NCI-H1105 (cell line): ENCODE data around the gene RPP25.

Source experiments
- DNase-seq: peaks from one replicate; lab custom pipeline; 2025; lab: John Stamatoyannopoulos, UW

RPP25 gene, protein sequence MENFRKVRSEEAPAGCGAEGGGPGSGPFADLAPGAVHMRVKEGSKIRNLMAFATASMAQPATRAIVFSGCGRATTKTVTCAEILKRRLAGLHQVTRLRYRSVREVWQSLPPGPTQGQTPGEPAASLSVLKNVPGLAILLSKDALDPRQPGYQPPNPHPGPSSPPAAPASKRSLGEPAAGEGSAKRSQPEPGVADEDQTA

DNA sequence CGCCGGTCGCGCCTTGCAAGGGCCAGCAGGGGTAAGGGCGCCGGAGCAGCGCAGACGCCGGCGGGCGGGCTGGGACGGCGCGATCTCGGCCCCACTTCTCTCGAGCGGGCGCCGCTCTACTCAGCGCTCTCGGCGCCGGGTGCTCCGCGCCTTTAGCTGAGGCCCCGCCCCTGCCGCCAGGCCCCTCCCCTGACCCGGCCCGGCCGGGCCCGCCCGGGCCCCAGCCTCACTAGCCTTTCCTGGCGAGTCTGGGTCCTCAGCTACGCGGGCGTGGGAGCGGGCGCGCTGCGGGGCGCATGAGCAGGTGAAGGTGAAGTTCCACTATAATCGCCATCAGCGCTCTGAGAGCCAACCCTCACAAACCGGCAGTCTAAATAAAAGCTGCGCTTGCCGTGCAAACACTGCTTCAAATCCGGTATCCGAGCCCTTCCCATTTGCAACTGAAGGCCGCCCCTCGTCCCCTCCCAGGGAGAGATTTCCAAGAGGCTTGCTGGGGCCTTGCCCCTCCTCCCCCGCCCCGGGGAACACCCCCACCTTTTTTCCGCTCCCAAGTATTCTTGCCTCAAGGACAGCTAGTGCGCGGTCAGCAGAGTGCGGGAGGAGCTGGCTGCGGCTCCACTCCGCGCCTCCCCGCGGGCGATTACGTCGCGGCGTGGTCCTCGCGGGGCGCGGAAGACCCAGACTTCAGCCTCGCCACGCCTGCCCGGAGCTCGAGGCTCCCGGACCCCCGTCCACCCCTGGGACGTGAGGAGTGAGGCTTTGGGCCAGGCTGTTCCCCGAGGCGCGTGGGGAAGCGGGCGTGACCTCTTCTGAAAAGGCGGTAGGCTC lies at the start of gene RPP25:
TSS of gene RPP25 (minus strand) at position 125 of the 828 bp plus-strand sequence. CDS start 189 bp downstream, outside the sequence.
- DNase-seq, result peak; percentile 25

DNA sequence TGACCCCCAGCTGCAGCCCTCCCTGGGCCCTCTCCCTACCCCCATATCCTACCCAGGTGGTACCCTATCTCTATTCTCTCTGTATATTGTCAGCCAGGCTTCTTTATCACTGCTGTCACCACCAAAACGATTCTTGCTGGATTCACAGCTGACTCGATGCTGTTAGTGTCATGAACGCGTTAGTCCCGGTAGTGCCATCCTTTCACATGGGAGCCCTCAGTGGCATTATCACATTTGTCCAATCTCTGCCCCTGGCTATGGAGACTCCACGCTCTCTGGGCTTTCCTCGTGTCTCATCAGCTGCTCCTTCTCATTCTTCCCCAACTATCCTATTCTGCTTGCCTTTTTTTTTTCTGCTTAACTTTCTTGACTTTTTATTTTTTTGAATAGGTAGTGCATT lies 45.8 kb upstream of the RPP25 start:
- no peak for DNase-seq

DNA sequence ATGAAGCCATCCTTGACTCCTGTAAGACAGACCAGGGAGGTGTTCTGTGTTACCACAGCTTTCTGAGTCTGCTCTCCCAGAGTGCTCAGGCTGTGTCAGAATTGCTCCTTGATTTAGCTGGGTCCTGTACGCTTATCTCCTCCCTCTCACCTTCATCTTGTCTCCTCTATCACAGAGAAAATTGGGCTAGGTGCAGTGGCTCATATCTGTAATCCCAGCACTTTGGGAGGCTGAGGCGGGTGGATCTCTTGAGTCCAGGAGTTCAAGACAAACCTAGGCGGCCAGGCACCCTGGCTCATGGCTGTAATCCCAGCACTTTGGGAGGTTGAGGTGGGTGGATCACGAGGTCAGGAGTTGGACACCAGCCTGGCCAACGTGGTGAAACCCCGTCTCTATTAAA lies 44.7 kb upstream of the RPP25 start:
- no peak for DNase-seq

DNA sequence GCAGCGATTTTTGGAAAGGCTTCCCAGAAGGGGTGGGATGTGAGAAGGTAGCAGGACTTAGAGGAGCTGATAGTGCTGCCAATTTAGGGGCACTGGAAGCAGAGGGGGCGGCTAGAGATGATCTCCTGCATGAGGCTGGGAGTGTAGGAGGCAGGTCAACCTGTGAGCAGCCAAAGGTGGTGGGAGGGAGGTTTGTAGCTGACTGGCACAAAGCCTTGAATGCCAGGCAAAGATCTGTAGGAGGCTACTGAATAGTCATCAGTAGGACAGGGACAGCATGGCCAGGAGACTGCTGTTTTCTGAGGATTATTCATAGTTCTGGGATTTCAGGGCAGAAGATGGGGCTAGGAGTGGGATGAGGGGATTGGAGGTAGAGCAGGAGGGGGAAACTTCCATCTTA lies 41.0 kb upstream of the RPP25 start:
- no peak for DNase-seq

DNA sequence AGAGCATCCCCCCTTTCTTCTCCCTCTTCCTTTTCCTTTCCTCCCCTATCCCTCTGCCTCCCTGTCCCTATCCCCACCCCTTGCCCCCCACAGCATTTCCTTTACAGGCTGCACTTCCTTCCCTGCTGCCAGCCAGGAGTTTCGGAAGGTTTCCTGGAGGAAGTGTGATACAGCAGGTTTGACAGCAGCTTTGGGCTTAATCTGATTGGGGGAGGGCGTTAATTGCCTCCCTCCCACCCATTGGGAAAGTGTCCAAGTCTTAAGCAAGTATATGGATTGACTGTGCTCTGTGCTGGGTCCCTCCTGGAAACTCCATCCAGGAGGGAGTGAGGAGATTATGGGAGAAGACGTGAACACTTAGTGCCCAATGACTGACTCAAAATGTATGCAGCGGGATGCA lies 40.6 kb upstream of the RPP25 start:
- DNase-seq, result no peak

DNA sequence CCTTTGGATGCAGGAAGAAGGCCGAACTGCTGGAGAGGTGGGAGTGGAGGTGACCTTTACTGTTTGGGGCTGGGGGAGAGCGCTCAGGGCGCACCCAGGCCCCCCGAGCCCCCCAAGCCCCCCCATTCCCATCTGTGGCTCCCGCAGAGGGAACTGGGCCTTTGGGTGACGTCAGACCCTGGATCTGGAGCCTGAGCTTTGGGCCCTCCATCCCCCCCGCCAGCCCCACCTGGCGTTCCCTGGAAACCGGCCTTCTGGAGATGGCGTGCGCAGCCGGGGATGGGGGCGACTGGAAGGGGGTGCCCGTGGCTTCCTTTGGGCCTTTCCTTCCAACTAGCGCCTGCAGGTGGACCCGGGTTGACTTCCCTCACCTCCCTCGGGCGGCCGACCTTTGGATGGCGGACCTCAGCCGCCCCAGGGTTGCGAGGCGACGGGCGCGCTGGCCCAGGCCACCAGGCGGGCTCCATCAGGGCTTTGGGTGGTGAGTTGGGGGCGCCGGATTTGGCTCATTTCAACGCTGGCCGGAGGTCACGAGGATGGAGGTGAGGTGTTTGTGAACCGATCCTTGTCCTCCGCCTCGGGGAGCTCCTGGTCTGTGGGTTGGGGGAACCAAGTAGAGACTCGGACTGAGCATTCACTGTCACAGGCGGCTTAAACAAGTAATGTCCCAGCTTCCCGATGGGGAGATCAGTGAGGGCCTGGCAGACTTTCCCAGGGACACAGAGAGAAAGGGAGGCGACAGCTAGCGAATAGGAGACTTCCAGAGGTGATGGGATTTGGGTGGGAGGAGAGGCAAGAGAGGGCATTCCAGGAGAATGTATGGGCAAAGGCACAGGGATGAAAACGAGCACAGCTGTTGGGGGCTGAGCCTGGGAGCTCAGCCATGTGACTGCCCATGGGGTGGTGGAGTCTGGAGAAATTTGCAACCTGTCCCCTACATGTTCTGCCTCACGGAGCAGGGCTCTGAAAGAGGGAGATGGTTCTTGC lies 39.5 kb upstream of the RPP25 start:
- DNase-seq, result peak; percentile 51

DNA sequence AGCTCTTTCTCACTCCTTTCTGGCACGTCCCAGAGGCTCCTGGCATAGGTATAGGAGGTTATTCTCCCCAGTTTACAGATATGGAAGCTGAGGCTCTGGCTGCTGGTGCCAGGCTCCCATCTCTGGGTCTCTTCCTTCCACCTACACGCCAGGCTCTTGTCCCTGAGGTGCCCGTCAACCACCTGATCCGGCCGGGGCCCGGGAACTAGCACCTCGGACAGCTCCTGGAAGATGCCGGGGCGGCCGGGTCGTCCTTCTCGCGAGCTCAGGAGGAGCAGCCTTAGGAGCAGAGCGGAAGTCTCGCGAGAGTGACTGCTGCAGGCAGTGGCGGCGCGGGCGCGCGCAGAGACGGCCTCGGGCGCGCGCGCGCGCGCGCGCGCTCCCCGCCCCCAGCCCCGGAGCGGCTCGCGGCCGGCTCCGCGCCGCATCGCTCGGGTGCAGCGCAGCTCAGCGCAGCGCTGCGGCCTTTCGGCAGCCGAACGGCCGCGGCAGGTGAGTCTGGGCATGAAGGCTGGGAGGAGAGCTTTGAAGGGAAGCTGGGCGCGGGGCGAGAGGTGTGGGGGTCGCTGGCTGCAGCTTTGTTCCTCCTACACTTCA lies 38.7 kb upstream of the RPP25 start, which contains the start of gene SCAMP5:
TSS of gene SCAMP5 (plus strand) at position 382 of the 597 bp plus-strand sequence. CDS start 16,277 bp downstream, outside the sequence.
- peak; percentile 86 for DNase-seq

DNA sequence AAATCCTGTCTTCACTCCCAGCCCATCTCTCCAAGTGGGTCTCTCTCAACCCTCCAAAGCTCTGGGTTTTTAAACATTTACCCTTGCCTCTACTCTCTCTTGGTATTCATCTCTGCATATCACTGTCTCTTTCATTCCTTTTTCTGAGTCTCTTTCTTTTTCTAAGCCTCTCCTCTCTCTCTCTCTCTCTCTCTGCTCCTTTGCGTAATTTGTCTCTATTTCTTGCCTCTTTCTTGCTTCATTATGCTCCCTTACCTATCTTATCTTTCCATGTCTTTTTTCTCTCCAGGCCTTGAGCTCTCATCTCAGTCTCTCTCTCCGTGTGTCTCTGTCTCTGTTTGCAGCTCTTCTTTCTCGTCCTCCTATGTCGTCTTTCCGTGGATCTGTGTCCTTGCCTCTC lies 38.1 kb upstream of the RPP25 start:
- DNase-seq, result no peak

DNA sequence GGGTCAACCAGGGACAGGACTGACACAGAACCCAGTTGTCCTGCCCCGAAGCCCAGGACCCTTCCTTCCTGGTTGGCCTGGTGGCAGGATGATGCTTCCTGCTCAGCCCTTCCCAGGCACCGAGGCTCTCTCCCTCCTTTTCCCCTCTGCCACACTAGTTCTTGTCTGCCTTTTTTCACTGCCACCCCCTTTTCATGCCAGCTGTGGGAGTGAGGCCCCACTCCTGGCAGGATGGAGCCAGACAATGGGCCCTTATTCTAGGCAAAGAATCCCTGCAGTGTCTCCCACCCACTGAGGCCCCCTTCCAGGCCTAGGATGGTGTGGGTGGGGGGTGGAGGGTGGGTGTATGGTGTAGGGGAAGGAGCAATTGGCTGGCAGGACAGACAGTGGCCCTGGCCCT lies 37.7 kb upstream of the RPP25 start:
- DNase-seq, result no peak

DNA sequence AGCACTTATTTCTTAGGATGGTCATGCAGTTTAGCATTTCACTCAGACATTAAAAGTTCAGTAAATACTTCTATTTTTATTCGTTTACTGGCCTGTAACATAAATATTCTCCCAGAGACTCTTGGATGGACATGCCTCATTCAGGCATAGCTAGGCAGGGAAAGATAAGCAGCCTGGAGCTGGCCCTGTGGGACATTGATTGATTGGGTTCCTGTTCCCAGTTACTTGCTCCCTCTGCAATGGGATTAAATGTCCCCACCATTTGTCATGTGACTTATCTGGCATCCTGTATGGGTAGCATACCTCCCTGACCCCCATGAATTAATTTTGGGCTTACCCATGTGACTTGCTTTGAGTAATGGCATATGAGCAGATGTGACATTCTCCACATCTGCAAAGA lies 36.0 kb upstream of the RPP25 start:
- DNase-seq, result no peak

DNA sequence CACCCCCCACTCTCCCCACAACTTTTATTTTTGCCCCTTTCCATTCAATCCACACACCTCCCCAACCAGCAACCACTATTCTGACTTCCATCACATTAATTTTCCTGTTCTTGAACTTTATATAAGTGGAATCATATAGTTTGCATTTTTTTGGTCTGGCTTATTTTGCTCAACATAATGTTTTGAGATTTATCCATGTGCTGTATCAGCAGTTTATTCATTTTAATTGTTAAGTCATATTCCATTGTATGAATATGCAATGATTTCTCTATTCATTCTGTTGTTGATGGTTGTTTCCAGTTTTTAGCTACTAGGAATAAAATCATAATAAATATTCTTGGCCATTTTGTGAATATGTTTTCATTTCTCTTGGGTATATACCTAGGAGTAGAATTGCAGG lies 33.0 kb upstream of the RPP25 start:
- DNase-seq, result no peak

DNA sequence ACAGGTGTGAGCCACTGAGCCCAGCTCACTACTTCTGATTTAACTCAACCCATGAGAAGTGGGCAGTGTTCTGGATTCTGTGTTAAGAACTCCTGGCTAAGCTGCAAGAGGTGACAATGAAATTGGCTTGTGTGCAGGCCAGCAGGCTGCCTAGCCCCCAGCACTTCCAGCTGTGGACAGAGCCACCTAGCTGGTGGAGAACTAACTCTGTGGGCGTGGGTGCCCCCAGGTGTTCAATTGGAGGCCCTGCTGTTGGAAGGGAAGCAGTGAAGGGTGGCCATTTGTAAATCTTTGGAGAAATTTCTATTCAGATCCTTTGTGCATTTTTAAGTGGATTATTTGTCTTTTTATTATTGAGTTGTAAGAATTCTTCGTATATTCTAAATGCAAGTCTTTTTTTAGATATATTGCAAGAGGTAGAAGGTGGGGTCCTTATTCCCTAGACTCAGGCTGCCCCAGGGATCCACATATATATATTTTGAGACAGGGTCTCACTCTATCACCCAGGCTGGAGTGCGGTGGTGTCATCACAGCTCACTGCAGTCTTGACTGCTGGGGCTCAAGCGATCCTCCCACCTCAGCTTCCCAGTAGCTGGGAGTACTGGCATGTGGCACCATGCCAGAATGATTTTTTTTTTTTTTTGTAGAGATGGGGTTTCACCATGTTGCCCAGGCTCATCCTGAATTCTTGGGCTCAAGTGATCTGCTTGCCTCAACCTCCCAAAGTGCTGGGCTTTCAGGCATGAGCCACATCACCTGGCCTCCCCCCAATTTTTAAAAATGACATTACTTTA lies 31.6 kb upstream of the RPP25 start:
- DNase-seq, result no peak

DNA sequence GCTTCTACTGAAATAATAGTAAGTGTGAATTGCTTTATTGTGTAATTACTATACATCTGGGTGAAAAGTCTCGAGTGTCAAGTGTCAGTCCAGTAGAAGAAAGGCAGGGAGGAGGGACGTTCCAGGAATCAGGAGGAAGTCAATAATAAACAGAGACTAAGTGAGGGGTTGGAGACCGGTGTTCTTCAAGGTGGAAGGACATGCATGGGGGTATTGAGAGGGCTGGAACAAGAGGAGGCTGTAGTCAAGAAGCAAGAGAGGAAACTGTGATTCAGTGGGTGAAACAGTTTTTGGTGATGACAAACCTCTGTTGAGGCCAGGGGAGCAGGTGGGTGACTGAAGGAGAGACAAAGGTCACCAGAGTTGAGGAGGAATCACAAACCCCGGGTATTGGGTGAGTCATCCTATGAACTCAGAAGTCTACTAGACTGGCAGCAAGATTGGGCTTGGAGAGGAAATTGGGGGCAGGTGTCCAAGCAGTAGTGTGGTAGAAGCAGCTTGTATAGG lies 27.2 kb upstream of the RPP25 start:
- no peak for DNase-seq

DNA sequence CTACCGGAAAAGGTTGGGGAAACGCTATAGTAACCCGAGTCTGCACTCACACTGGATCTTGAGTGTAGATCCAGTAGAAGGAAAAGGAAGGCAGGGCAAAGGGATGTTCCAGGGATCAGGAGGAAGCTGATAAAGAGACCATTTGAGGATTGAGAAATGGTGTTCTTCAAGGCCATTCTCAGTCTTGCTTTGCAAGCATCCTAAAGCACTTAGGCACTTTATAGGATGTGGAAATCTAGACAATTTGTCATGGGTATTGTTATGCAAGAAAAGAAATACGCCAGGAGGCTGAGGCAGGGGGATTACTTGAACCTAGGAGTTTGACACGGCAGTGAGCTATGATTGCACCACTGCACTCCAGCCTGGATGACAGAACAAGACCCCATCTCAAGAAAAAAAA lies 25.6 kb upstream of the RPP25 start:
- DNase-seq, result no peak

DNA sequence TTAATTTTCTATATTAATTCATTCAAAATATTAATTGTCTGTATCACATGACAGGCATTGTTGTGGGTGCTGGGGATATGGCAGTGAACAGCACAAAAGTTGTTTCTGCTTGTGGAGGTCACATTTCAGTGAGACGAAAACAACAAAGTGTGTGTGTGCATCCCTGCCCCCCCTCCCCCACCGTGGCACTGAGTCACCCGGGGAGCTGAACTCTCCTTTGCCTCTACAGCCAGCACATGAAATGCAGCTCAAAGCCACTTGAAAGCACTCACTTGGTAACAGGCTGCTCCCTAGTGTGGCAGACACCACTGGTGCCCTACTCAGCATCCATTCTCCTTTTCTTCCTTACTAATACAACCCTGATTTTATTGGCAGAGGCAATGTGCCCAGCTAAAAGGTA lies 21.9 kb upstream of the RPP25 start:
- DNase-seq, result no peak

DNA sequence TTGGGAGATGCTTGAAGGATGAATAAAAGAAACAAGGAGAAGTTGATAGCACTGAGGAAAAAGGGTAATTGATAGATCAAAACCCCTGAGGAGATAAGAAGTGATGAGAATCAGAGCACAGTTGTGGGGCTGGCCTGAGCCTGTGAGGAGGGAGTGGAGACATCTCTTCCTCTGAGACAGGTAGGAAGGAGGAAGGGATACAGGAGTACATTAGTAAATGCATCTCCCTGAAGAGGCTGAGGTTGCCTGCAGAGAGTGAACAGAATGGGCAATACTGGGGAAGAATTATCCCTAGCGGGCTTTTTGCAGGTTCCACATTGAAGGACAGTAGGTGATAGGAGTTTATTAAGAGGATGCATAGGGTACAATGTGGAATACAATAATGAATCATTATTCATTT lies 21.5 kb upstream of the RPP25 start:
- no peak for DNase-seq

DNA sequence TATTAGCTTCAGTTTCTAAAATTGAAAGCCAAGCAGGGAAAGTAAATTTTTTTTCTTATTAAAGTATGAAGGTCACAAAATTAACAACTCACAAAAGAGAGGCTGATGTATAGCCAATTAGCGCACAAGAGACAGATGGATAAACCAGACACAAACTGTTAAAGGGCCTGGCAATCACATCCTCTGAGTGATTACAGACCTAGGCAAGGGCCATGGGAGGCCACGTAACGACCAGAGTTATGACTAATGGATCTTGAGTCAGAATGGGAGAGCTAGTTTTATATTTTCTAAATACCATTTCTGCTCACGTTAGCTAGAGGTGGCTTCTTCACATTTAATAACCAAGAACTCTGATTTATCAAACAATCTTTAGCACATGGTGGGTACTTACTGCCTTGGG lies 21.0 kb upstream of the RPP25 start:
- no peak for DNase-seq

DNA sequence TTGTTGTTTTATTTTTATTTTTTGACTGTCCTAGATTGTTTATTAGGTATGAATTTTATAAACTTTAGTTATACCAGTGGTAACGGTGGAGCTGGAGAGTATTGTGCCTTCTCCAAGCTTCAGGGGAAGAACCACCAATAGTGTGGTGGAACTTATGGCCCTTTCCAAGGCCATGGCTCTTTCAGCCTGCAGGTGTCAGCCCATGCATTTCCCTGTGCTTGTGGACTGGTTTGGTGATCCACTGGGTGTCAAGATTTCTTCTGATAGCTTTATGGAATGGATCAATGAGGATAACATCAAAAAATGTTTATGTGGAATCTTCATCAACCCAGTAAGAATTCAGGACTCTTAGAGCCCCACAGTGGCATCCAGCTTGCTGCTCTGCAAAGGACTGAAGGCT lies 19.6 kb upstream of the RPP25 start:
- DNase-seq, result no peak

DNA sequence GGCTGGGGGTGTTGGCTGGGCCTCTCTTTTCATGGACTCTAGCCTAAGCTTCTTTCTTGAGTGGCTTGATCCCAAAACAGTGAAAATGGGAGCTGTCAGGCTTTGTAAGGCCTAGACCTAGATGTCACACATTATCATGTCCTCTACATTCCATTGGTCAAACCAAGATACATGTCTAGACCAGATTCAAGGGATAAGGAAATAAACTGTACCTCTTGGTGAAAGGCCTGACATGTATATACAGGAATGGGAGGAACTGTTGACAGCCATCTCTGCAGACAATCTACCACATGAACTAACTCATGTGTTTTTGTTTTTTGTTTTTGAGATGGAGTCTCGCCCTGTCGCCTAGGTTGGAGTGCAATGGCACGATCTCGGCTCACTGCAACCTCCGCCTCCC lies 11.1 kb upstream of the RPP25 start:
- no peak for DNase-seq

DNA sequence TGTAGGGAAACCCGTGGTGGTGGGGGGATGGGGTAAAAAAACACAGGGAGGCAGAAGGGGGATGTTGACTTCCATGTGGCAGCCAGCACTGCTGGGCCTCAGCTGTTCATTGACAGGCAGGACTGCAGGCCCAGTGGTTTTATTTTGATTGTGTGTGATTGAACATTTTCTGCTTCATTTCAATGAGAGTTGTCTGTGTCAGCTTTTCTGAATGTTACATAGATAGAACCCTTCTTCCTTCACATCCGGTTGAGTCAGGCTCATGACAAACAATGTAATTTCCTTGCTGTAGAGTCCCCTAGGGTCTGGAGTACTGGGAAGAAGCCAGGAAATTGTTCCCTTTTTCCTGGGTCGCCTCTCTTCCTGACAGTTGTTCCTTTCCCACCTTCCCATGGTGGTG lies 8.2 kb upstream of the RPP25 start:
- no peak for DNase-seq

DNA sequence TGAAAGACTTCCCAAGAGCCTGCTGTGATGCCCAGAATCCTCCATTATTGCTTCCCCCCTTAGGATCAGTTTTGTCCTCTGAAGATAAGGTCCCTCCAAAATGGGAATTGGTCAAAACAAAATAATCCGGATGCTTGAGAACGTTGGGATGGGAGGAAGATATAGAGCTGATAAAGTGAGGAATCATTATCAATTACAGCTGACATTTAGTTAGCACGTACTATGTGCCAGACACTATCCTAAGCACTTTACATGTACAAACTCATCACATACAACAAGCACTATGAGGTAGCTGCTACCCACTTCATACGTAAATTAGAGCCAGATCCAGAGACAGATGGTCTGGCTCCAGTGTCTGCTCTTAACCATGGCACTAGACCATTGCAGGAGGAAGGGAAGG lies 6.6 kb upstream of the RPP25 start:
- no peak for DNase-seq
